ENCODE data around the gene APBA2. TPM values are rescaled to one million over a fixed set of nuclear protein-coding genes. Genes with fewer than 3 reads are reported as not detected.

APBA2 gene
- total RNA-seq, 1 experiment from 2014 or later = 11.2 TPM

DNA sequence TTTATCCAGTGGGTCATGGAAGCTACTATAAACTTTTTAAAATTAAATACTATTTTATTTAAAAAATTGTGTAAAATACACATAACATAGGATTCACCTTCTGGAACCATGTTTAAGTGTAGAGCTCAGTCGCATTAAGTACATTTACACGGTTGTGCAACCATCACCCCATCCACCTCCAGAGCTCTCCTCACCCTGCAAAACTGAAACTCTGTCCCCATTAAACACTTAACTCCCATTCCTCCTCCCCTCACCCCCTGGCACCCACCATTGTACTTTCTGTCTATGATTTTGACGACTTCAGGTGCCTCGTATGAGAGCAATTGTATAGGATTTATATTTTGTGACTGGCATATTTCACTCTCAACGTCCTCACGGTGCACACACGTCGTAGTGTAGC lies 70.7 kb downstream of the APBA2 start (continued):
- TF ChIP-seq ZNF425 (CRISPR knock-in tag; conservative IDR thresholded peaks at IDR 0.05) (no peak), FOXK1 (CRISPR knock-in tag; IDR thresholded peaks at IDR 0.05) (no peak), ERG (CRISPR knock-in tag; IDR thresholded peaks at IDR 0.05) (no peak), CBFB (CRISPR knock-in tag; IDR thresholded peaks at IDR 0.05; ENCODE audit: low read depth) (no peak)
- TF ChIP-seq, protein P1, sequence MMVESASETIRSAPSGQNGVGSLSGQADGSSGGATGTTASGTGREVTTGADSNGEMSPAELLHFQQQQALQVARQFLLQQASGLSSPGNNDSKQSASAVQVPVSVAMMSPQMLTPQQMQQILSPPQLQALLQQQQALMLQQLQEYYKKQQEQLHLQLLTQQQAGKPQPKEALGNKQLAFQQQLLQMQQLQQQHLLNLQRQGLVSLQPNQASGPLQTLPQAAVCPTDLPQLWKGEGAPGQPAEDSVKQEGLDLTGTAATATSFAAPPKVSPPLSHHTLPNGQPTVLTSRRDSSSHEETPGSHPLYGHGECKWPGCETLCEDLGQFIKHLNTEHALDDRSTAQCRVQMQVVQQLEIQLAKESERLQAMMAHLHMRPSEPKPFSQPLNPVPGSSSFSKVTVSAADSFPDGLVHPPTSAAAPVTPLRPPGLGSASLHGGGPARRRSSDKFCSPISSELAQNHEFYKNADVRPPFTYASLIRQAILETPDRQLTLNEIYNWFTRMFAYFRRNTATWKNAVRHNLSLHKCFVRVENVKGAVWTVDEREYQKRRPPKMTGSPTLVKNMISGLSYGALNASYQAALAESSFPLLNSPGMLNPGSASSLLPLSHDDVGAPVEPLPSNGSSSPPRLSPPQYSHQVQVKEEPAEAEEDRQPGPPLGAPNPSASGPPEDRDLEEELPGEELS (CRISPR knock-in tag; IDR thresholded peaks at IDR 0.05) = no peak

DNA sequence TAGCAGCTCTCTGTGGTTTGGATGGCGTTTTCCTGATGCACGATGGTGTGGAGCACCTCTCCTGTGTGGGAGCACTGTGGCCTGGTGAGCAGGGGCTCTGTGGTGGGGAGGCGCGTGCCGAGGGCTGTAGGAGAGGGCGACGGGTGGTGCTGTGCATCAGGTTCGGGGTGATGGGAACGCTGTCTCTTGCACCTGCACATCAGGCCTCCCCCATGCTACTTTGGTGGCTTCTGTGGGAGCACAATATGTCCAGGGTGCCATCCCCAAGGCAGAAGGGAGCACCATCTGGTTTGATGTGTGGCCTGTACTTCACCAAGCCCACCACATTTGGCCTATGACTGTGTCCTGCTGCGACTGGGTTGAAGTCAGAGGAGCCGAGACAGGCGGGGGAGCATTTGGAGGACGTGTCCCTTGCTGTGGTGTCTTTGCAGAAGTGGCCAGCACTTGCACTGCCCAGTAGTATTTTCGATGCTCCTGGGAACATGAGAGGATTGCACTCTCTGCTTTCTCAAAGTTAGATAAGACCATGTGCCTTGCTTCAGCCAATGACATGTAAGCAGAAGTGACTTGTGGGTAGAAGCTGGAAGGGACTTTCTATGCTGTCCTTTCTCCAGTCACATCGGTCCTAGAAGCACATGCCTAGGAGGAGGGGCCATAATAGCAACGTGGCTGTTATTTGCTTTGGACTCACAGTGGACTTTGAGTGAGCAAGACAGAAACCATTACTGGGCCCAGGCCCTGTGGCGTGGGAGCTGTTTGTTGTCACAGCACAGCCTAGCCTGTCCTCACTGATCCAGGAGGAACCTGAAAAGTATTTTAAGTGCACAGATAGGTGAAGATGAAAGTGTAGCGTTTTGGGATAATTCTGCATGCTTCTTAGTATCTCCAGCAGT lies 72.1 kb downstream of the APBA2 start:
- H3K4me3 Mint-ChIP-seq = no peak overlapping the region
- ChIA-PET POLR2A (no interaction called here), CTCF (interaction anchor here (0.6 to 0.9 kb wide), 3 partner anchors 10 to 76 kb away, joined by 3 to 5 read pairs (median 3); no protein-coding TSS in a partner anchor)
- no peak overlapping the region for H3K27ac Mint-ChIP-seq
- ATAC-seq (no peak), DNase-seq (ENCODE audit: low spot score) (no peak)
- H3K4me1 Mint-ChIP-seq = peaks cover 28% of the 10 kb centered on the region
- H3K9me3 Mint-ChIP-seq = 0 out of 2 replicates have a peak, but pooled peaks cover 3% of the 10 kb centered on the region
- no peaks in the 10 kb centered on the region for H3K27me3 Mint-ChIP-seq (ENCODE audit: low read depth)
- no peak for TF ChIP-seq RORB (CRISPR knock-in tag; IDR thresholded peaks at IDR 0.05)
- TF ChIP-seq MYBL2 (CRISPR knock-in tag; IDR thresholded peaks at IDR 0.05) = no peak
- TF ChIP-seq ELF4 (CRISPR knock-in tag; IDR thresholded peaks at IDR 0.05; ENCODE audit: low read depth) = no peak
- no peak for TF ChIP-seq ZNF121 (CRISPR knock-in tag; IDR thresholded peaks at IDR 0.05)
- no peak for TF ChIP-seq ETV6 (CRISPR knock-in tag; IDR thresholded peaks at IDR 0.05)
- TF ChIP-seq NFATC4 (CRISPR knock-in tag; IDR thresholded peaks at IDR 0.05) = no peak
- no peak for TF ChIP-seq GRHL2 (CRISPR knock-in tag; IDR thresholded peaks at IDR 0.05; ENCODE audit: insufficient replicate concordance, severe bottlenecking)
- TF ChIP-seq HMGA2 (CRISPR knock-in tag; IDR thresholded peaks at IDR 0.05) = no peak
- no peak for TF ChIP-seq ZNF317 (CRISPR knock-in tag; IDR thresholded peaks at IDR 0.05; ENCODE audit: borderline replicate concordance, low read depth)
- no peak for TF ChIP-seq SMAD3 (CRISPR knock-in tag; IDR thresholded peaks at IDR 0.05; ENCODE audit: borderline replicate concordance)
- TF ChIP-seq USF2 (CRISPR knock-in tag; IDR thresholded peaks at IDR 0.05) = no peak
- no peak for TF ChIP-seq OVOL2 (CRISPR knock-in tag; IDR thresholded peaks at IDR 0.05; ENCODE audit: borderline replicate concordance)
- TF ChIP-seq CREM (CRISPR knock-in tag; IDR thresholded peaks at IDR 0.05) = no peak
- TF ChIP-seq ZNF512 (CRISPR knock-in tag; IDR thresholded peaks at IDR 0.05; ENCODE audit: borderline replicate concordance) = no peak
- TF ChIP-seq, protein P2, sequence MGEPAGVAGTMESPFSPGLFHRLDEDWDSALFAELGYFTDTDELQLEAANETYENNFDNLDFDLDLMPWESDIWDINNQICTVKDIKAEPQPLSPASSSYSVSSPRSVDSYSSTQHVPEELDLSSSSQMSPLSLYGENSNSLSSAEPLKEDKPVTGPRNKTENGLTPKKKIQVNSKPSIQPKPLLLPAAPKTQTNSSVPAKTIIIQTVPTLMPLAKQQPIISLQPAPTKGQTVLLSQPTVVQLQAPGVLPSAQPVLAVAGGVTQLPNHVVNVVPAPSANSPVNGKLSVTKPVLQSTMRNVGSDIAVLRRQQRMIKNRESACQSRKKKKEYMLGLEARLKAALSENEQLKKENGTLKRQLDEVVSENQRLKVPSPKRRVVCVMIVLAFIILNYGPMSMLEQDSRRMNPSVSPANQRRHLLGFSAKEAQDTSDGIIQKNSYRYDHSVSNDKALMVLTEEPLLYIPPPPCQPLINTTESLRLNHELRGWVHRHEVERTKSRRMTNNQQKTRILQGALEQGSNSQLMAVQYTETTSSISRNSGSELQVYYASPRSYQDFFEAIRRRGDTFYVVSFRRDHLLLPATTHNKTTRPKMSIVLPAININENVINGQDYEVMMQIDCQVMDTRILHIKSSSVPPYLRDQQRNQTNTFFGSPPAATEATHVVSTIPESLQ (CRISPR knock-in tag; IDR thresholded peaks at IDR 0.05) = no peak
- no peak for TF ChIP-seq KAT7 (CRISPR knock-in tag; IDR thresholded peaks at IDR 0.05; ENCODE audit: borderline replicate concordance)
- no peak for TF ChIP-seq EMX1 (CRISPR knock-in tag; IDR thresholded peaks at IDR 0.05)
- no peak for TF ChIP-seq RELA (CRISPR knock-in tag; IDR thresholded peaks at IDR 0.05; ENCODE audit: borderline replicate concordance)
- TF ChIP-seq ATF1 (CRISPR knock-in tag; IDR thresholded peaks at IDR 0.05) = no peak
- TF ChIP-seq, protein P3, sequence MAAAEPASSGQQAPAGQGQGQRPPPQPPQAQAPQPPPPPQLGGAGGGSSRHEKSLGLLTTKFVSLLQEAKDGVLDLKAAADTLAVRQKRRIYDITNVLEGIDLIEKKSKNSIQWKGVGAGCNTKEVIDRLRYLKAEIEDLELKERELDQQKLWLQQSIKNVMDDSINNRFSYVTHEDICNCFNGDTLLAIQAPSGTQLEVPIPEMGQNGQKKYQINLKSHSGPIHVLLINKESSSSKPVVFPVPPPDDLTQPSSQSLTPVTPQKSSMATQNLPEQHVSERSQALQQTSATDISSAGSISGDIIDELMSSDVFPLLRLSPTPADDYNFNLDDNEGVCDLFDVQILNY (CRISPR knock-in tag; IDR thresholded peaks at IDR 0.05) = no peak
- H3K36me3 Mint-ChIP-seq = no peaks in the 10 kb centered on the region
